Adrenal gland (tissue), 5 donors: ENCODE measurements around the gene DPM3.

Experiments used
- POLR2A ChIP-seq, 2 donors: fragments of 450-650 bp; IDR thresholded peaks; one replicate each; pipeline ENCODE4 v1.6.1; 2017; ENCODE audit warnings: antibody characterized with exemption in 2 of 2, mild to moderate bottlenecking in 2 of 2, moderate library complexity in 1 of 2
- TF ChIP-seq, protein P1 (sequence below), 6 experiments: fragments of 450-650 bp in 4 of 6; fragments of 200-600 bp in 2 of 6; sonication (generic) in 1 of 6; IDR thresholded peaks; 1 replicate in 5 of 6; 2 replicates in 1 of 6; pipeline versions ENCODE4 v1.5.1 to v1.8.0; 2016 to 2021; ENCODE audit warnings: antibody characterized with exemption in 6 of 6, mild to moderate bottlenecking in 2 of 6, moderate library complexity in 1 of 6
- donor health status: DM: no; HTN: no; CAD: no.

DNA sequence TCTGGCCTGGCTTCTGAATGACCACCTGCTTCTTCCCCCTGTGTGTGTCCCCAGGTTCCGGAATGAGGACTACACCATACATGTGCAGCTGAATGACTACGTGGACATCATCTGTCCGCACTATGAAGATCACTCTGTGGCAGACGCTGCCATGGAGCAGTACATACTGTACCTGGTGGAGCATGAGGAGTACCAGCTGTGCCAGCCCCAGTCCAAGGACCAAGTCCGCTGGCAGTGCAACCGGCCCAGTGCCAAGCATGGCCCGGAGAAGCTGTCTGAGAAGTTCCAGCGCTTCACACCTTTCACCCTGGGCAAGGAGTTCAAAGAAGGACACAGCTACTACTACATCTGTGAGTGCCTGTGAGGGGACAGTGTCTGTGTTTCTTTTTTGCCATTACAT, 9.0 kb downstream of the DPM3 start:
- no peak for TF ChIP-seq POLR2A (IDR thresholded peaks at IDR 0.05)
- TF ChIP-seq, protein P1, sequence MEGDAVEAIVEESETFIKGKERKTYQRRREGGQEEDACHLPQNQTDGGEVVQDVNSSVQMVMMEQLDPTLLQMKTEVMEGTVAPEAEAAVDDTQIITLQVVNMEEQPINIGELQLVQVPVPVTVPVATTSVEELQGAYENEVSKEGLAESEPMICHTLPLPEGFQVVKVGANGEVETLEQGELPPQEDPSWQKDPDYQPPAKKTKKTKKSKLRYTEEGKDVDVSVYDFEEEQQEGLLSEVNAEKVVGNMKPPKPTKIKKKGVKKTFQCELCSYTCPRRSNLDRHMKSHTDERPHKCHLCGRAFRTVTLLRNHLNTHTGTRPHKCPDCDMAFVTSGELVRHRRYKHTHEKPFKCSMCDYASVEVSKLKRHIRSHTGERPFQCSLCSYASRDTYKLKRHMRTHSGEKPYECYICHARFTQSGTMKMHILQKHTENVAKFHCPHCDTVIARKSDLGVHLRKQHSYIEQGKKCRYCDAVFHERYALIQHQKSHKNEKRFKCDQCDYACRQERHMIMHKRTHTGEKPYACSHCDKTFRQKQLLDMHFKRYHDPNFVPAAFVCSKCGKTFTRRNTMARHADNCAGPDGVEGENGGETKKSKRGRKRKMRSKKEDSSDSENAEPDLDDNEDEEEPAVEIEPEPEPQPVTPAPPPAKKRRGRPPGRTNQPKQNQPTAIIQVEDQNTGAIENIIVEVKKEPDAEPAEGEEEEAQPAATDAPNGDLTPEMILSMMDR (IDR thresholded peaks at IDR 0.05) = no peak
